Activated T-cell treated with anti-CD3 and anti-CD28 coated beads, Interleukin-2, amount 50 U/mL, for 24 hours (primary cell): ENCODE data around the gene POU2F2.
"Not testable (repeated sequence)": the region's sequence is repeated elsewhere in the genome, so short reads cannot be mapped to it uniquely, and the experiment has no call there.

Experiments
- DNase-seq: peaks from one replicate; pipeline ENCODE4 v3.0.0-alpha.2; 2020
- H3K27ac Mint-ChIP-seq: 2 replicates; pipeline ENCODE4 v1.8.0; 2020; ENCODE audit warnings: mild to moderate bottlenecking, mixed read lengths
- H3K27me3 Mint-ChIP-seq: 2 replicates; pipeline ENCODE4 v1.8.0; 2020; ENCODE audit warnings: mixed read lengths
- H3K36me3 Mint-ChIP-seq: 2 replicates; pipeline ENCODE4 v1.8.0; 2020; ENCODE audit warnings: low read depth, mixed read lengths
- H3K4me1 Mint-ChIP-seq: 2 replicates; pipeline ENCODE4 v1.8.0; 2020; ENCODE audit warnings: low read depth, mixed read lengths
- H3K4me3 Mint-ChIP-seq: 2 replicates; pipeline ENCODE4 v1.8.0; 2020; ENCODE audit warnings: mild to moderate bottlenecking, moderate library complexity, mixed read lengths
- H3K9me3 Mint-ChIP-seq: 2 replicates; pipeline ENCODE4 v1.8.0; 2020; ENCODE audit warnings: mixed read lengths

The POU2F2 gene

DNA sequence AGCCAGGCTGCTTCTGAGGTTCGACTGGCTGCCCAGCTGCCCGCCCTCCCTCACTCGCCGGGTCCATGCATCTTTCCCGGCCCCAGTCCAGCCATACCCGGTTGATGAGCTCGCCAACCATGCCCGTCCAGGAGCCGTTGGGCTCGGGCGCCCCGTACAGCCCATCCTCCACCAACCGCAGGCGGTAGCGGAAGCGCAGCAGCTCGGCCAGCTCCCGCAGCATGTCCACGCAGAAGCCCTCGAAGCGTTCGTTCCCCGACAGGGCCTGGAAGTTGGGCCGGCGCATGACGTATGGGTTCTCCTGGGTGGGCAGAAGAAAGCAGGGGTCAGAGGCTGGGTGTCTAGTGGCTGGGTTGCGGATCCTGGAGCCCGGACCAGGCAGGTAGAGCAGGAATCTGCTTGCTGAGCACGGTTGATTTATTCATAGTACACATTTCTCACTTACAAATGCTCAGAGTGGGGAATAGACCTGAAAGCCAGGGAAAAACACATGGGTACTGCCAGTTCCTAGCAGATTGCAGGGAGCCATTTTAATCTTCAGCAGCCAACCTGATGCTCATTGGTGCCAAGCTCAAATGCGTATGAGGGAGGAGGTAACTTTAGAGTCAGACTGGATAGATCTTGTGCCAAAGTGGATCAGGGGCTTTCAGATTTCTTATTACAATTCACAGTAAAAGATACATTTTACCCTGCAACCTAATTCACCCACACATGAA is 89.6 kb downstream of the POU2F2 start:
- Mint-ChIP-seq H3K27me3 (no peaks in the 10 kb centered on the region), H3K4me1 (no peaks in the 10 kb centered on the region), H3K4me3 (no peak overlapping the region), H3K27ac (no peak overlapping the region), H3K36me3 (no peaks in the 10 kb centered on the region), H3K9me3 (no peaks in the 10 kb centered on the region)
- DNase-seq: no peak

DNA sequence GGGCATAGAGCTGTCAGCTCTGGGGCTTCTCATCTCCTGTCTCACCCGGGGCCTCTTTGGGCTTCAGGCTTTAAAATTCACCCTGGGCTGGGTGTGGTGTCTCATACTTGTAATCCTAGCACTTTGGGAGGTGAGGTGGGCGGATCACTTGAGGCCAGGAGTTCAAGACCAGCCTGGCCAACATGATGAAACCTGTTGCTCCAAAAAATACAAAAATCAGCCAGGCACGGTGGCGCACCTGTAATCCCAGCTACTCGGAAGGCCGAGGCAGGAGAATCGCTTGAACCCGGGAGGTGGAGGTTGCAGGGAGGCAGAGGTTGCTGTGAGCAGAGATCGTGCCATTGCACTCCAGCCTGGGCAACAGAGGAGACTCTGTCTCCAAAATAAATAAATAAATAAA is 91.8 kb downstream of the POU2F2 start:
- not testable (repeated sequence) for H3K4me3 Mint-ChIP-seq, H3K4me1 Mint-ChIP-seq, H3K9me3 Mint-ChIP-seq, H3K36me3 Mint-ChIP-seq, H3K27ac Mint-ChIP-seq, H3K27me3 Mint-ChIP-seq, DNase-seq

DNA sequence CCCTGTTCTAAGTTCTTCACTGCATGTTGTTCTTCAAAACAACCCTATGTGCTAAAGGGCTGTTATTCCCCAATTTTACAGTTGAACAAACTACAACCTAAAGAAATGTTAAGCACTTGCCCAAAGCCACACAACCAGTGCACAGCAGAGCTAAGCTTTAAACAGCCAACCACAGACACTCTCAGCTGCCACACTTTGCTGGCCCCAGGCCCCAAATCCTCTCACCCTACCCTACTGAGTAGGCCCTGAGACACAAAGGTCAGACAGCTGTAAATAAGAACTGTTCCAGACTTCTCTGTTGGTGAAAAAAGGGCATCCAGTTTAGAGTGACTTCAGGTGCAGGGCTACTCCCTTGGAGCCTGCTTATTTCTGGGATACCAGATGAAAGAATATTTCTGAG is 92.2 kb downstream of the POU2F2 start:
- H3K9me3 Mint-ChIP-seq: no peaks in the 10 kb centered on the region
- no peak overlapping the region for H3K4me3 Mint-ChIP-seq
- no peaks in the 10 kb centered on the region for H3K36me3 Mint-ChIP-seq
- H3K27ac Mint-ChIP-seq: no peak overlapping the region
- no peak for DNase-seq
- H3K4me1 Mint-ChIP-seq: no peaks in the 10 kb centered on the region
- no peaks in the 10 kb centered on the region for H3K27me3 Mint-ChIP-seq

DNA sequence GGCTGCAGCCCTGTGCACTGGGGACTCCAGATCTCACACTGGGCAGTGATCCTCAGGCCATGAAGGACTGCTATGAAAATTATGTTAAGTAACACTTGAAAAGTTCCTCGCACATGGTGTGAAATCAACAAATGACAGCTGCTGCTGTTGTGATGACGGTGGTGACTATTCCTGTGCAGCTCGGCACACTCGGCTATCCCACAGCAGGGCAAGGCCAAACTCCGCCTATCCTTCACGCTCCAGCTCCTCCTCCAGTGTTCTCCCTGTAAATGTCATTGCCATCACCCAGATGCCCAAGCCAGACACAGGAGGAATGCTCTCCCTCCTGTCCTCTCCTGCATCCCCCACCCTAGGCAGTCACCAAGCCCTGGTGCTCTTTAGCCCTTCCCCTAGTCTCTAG is 93.6 kb downstream of the POU2F2 start:
- Mint-ChIP-seq H3K27me3 (no peaks in the 10 kb centered on the region), H3K4me3 (no peak overlapping the region), H3K36me3 (no peaks in the 10 kb centered on the region), H3K4me1 (no peaks in the 10 kb centered on the region), H3K27ac (no peak overlapping the region), H3K9me3 (no peaks in the 10 kb centered on the region)
- DNase-seq: no peak

DNA sequence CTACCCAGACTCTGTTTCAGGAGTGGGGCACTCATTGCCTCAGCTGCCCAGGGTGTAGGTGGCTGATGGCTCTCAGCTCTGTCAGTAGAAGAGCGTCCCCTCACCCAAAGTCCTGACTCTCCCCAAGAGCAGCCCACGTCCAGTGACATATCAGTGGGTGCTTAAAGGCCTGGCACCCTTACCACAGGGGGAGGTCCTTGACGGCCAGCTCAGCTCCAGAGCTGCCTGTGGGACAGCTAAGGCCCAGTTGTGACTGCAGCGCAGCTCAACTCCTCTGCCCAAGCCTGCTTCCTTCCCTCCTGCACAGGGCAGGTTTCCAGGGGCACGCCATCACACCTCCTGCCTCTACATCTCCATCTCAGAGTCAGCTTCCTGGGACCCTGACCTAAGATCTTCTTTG is 94.6 kb downstream of the POU2F2 start:
- Mint-ChIP-seq H3K27ac (no peak overlapping the region), H3K9me3 (no peaks in the 10 kb centered on the region), H3K27me3 (peaks cover 2% of the 10 kb centered on the region), H3K4me3 (no peak overlapping the region), H3K4me1 (no peaks in the 10 kb centered on the region), H3K36me3 (no peaks in the 10 kb centered on the region)
- DNase-seq: no peak
